ENCODE results near the gene ITGA11. TPM values are rescaled to one million over a fixed set of nuclear protein-coding genes. Genes with fewer than 3 reads are reported as not detected.

Gene ITGA11
- total RNA-seq, 1 experiment from 2014 or later: 0.70 TPM

GRCh38 chr15:68322796-68323195 lies 109.2 kb downstream of the ITGA11 start:
- ChIA-PET CTCF (no interaction called here), POLR2A (ENCODE audit: unreplicated experiment) (no interaction called here)
- H3K4me1 ChIP-seq (replicated peaks; ENCODE audit: insufficient read depth): no peaks in the 10 kb centered on the region
- H3K9me2 ChIP-seq (ENCODE audit: insufficient read depth): no peaks in the 10 kb centered on the region
- H2AFZ ChIP-seq: no peak overlapping the region
- H3F3A ChIP-seq (ENCODE audit: insufficient read depth, low read depth): no peaks in the 10 kb centered on the region
- H3K4me2 ChIP-seq: no peak overlapping the region
- BruUV-seq (replicated peaks): no TSS peak
- H3K4me3 ChIP-seq: no peak overlapping the region
- no peak overlapping the region for H3K27ac ChIP-seq
- TF ChIP-seq CTCF (conservative IDR thresholded peaks at IDR 0.05) (no peak), EZH2 (IDR thresholded peaks at IDR 0.05; ENCODE audit: low read depth) (no peak)
- H3K9me3 ChIP-seq (ENCODE audit: insufficient read depth, low read depth): no peaks in the 10 kb centered on the region
- no peaks in the 10 kb centered on the region for H3K36me3 ChIP-seq (ENCODE audit: low read depth)
- peaks cover 20% of the 10 kb centered on the region; the same call in 1 of the 2 replicates for H3K27me3 ChIP-seq (ENCODE audit: insufficient read depth, low read depth)
- no peak for DNase-seq
- no peaks in the 10 kb centered on the region for H4K20me1 ChIP-seq (ENCODE audit: insufficient read depth)
- intact Hi-C loops (cut with micrococcal nuclease; ENCODE audit: unreplicated experiment): no loop called here
- no peaks in the 10 kb centered on the region for H3K79me2 ChIP-seq (ENCODE audit: low read depth)

- no peak for TF ChIP-seq CTCF (conservative IDR thresholded peaks at IDR 0.05)
- TF ChIP-seq EZH2 (IDR thresholded peaks at IDR 0.05; ENCODE audit: low read depth): no peak
- no peak for DNase-seq
- H3K27me3 ChIP-seq (ENCODE audit: insufficient read depth, low read depth): 0 out of 2 replicates have a peak, but pooled peaks cover 7% of the 10 kb centered on the region
- no peak overlapping the region for H3K4me2 ChIP-seq
- no peaks in the 10 kb centered on the region for H3K9me3 ChIP-seq (ENCODE audit: insufficient read depth, low read depth)
- H3K9me2 ChIP-seq (ENCODE audit: insufficient read depth): no peaks in the 10 kb centered on the region
- H3K79me2 ChIP-seq (ENCODE audit: low read depth): no peaks in the 10 kb centered on the region
- no peak overlapping the region for H3K27ac ChIP-seq
- H3K4me1 ChIP-seq (replicated peaks; ENCODE audit: insufficient read depth): no peaks in the 10 kb centered on the region
- H2AFZ ChIP-seq: no peak overlapping the region
- POLR2A ChIA-PET (ENCODE audit: unreplicated experiment): no interaction called here
- intact Hi-C loops (cut with micrococcal nuclease; ENCODE audit: unreplicated experiment): no loop called here
- no TSS peak for BruUV-seq (replicated peaks)
- H3F3A ChIP-seq (ENCODE audit: insufficient read depth, low read depth): no peaks in the 10 kb centered on the region
- no peaks in the 10 kb centered on the region for H4K20me1 ChIP-seq (ENCODE audit: insufficient read depth)
- CTCF ChIA-PET: no interaction called here
- no peak overlapping the region for H3K4me3 ChIP-seq
- H3K36me3 ChIP-seq (ENCODE audit: low read depth): no peaks in the 10 kb centered on the region
These were observed 110.7 kb downstream of the ITGA11 start for GRCh38 chr15:68321229-68321628.

GRCh38 chr15:68319997-68320396 lies 112.0 kb downstream of the ITGA11 start:
- Histone ChIP-seq H3K9me2 (ENCODE audit: insufficient read depth) (no peaks in the 10 kb centered on the region), H3K36me3 (ENCODE audit: low read depth) (no peaks in the 10 kb centered on the region), H2AFZ (no peak overlapping the region), H3K4me3 (no peak overlapping the region), H3K4me2 (no peak overlapping the region), H3F3A (ENCODE audit: insufficient read depth, low read depth) (no peaks in the 10 kb centered on the region), H3K27me3 (ENCODE audit: insufficient read depth, low read depth) (no peaks in the 10 kb centered on the region), H3K9me3 (ENCODE audit: insufficient read depth, low read depth) (no peaks in the 10 kb centered on the region), H3K4me1 (replicated peaks; ENCODE audit: insufficient read depth) (no peaks in the 10 kb centered on the region), H4K20me1 (ENCODE audit: insufficient read depth) (no peaks in the 10 kb centered on the region), H3K79me2 (ENCODE audit: low read depth) (no peaks in the 10 kb centered on the region), H3K27ac (no peak overlapping the region)
- no TSS peak for BruUV-seq (replicated peaks)
- intact Hi-C loops (cut with micrococcal nuclease; ENCODE audit: unreplicated experiment): no loop called here
- ChIA-PET POLR2A (ENCODE audit: unreplicated experiment) (no interaction called here), CTCF (interaction anchor here (0.7 to 0.8 kb wide), 2 partner anchors 13 to 67 kb away, joined by 3 to 5 read pairs; no protein-coding TSS in a partner anchor)
- TF ChIP-seq CTCF (conservative IDR thresholded peaks at IDR 0.05) (no peak), EZH2 (IDR thresholded peaks at IDR 0.05; ENCODE audit: low read depth) (no peak)
- DNase-seq: no peak

Data from PC-9 (cell line).